ENCODE results near the gene NCBP2. TPM values are rescaled to one million over a fixed set of nuclear protein-coding genes. Genes with fewer than 3 reads are reported as not detected.

The NCBP2 gene
- total RNA-seq, 4 donors from 2014 or later, result 4.1 to 67.2 (median 49.5) TPM

DNA sequence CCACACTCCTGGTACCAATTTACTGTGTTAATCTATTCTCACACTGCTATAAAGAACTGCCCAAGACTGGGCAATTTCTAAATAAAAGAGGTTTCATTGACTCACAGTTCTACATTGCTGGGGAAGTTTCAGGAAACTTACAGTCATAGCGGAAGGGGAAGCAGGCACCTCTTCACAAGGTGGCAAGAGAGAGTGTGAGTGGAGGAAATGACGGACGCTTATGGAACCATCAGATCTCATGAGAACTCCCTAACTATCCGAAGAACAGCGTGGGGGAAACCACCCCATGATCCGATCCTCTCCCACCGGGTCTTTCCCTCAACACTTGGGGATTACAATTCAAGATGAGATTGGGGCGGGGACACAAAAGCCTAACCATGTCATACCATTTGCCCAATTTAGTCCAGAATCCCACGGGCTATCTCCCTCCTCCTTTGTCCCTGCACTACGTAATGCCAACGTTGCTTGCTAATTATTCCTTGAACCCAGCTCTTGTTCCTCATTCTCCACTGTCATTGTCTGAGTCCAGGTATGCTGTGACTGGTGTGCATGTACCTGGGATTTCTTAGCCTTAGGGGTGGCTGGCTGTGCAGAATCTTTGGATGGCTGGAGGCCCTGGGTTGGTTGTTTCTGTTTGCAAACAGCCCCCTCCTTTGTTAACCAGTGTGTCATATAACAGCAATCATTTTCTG lies 22.9 kb upstream of the NCBP2 start:
- H3K4me1 ChIP-seq, result peaks cover 0 to 2% of the 10 kb centered on the region in 2 donors
- H3K27me3 ChIP-seq, result no peaks in the 10 kb centered on the region
- H3K4me3 ChIP-seq, result no peak overlapping the region
- no peak for DNase-seq
- H3K9me3 ChIP-seq, result no peaks in the 10 kb centered on the region
- intact Hi-C loops (cut with DNase I; ENCODE audit: low total_unique reads), result no loop called here
- TF ChIP-seq, protein P1, sequence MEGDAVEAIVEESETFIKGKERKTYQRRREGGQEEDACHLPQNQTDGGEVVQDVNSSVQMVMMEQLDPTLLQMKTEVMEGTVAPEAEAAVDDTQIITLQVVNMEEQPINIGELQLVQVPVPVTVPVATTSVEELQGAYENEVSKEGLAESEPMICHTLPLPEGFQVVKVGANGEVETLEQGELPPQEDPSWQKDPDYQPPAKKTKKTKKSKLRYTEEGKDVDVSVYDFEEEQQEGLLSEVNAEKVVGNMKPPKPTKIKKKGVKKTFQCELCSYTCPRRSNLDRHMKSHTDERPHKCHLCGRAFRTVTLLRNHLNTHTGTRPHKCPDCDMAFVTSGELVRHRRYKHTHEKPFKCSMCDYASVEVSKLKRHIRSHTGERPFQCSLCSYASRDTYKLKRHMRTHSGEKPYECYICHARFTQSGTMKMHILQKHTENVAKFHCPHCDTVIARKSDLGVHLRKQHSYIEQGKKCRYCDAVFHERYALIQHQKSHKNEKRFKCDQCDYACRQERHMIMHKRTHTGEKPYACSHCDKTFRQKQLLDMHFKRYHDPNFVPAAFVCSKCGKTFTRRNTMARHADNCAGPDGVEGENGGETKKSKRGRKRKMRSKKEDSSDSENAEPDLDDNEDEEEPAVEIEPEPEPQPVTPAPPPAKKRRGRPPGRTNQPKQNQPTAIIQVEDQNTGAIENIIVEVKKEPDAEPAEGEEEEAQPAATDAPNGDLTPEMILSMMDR (IDR thresholded peaks at IDR 0.05), result no peak
- no peak for TF ChIP-seq POLR2A (IDR thresholded peaks at IDR 0.05)
- no peak overlapping the region for H3K27ac ChIP-seq
- H3K36me3 ChIP-seq, result no peaks in the 10 kb centered on the region

DNA sequence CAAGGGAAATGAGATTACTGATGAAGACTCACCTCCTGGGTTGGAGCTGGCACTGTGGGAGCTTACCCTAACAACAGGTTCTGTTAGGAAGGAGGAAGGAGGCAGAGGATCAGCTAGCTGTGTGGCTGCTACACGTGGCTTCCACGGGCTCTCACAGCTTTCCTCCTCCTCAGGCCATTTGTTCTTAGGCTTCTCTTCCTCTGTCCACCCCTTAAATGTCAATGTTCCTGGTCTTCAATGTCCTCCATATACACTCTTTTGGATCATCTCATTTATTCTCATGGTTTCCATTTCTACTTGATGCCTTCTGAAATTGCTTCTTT lies 21.3 kb upstream of the NCBP2 start:
- no peaks in the 10 kb centered on the region for H3K27me3 ChIP-seq
- no peak for DNase-seq
- H3K4me3 ChIP-seq, result no peak overlapping the region
- TF ChIP-seq, protein P1 (IDR thresholded peaks at IDR 0.05), result no peak
- no peak for TF ChIP-seq POLR2A (IDR thresholded peaks at IDR 0.05)
- no peaks in the 10 kb centered on the region for H3K36me3 ChIP-seq
- no peaks in the 10 kb centered on the region for H3K4me1 ChIP-seq
- no peaks in the 10 kb centered on the region for H3K9me3 ChIP-seq
- intact Hi-C loops (cut with DNase I; ENCODE audit: low total_unique reads), result no loop called here
- no peak overlapping the region for H3K27ac ChIP-seq

DNA sequence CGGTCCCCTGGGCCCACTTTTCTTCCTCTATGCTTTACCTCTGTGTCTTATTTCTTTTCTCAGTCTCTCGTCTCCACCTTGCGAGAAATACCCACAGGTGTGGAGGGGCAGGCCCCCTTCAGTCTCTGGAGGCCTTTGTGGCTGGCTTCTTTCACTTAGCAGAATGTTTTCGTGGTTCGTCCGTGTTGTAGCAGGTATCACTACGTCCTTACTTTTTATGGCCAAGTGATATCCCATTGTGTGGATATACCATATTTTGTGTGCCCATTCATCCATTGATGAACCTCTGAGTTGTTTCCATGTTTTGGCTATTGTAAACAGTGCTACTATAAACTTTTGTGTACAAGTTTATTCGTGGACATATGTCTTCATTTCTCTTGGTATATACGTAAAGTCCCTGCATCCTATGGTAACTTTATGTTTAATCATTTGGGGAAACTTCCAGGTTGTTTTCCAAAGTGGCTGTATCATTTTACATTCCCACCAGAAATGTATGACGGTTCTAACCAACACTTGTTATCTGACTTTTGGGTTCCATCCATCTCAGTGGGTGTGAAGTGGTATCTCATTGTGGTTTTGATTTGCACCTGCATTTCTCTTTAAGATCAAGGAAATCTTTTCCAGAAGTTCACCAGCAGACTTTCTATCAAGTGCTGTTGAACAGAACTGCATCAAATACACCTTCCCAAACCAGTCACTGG lies 20.8 kb upstream of the NCBP2 start:
- Histone ChIP-seq H3K27me3 (no peaks in the 10 kb centered on the region), H3K4me1 (no peaks in the 10 kb centered on the region), H3K36me3 (no peaks in the 10 kb centered on the region), H3K9me3 (no peaks in the 10 kb centered on the region), H3K4me3 (no peak overlapping the region), H3K27ac (no peak overlapping the region)
- intact Hi-C loops (cut with DNase I; ENCODE audit: low total_unique reads), result no loop called here
- TF ChIP-seq, protein P1 (IDR thresholded peaks at IDR 0.05), result no peak
- no peak for DNase-seq

DNA sequence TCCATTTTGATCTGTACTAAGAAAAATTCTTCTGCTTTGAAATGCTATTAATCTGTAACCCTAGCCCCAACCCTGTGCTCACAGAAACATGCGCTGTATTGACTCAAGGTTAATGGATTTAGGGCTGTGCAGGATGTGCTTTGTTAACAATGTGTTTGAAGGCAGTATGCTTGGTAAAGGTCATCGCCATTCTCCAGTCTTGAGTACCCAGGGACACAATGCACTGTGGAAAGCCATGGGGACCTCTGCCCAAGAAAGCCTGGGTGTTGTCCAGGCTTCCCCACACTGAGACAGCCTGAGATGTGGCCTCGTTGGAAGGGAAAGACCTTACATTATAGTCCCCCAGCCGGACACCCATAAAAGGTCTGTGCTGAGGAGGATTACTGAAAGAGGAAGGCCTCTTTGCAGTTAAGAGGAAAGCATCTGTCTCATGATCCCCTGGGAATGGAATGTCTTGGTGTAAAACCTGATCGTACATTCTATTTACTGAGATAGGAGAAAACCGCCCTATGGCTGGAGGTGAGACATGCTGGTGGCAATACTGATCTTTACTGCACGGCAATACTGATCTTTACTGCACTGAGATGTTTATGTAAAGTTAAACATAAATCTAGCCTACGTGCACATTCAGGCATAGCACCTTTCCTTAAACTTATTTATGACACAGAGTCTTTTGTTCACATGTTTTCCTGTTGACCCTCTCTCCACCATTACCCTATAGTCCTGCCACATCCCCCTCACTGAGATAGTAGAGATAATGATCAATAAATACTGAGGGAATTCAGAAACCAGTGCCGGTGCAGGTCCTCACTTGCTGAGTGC lies 20.0 kb upstream of the NCBP2 start:
- Histone ChIP-seq H3K9me3 (no peaks in the 10 kb centered on the region), H3K27ac (no peak overlapping the region), H3K36me3 (no peaks in the 10 kb centered on the region), H3K4me3 (no peak overlapping the region), H3K4me1 (no peaks in the 10 kb centered on the region), H3K27me3 (no peaks in the 10 kb centered on the region)
- TF ChIP-seq, protein P1 (IDR thresholded peaks at IDR 0.05), result no peak
- no peak for TF ChIP-seq POLR2A (IDR thresholded peaks at IDR 0.05)
- intact Hi-C loops (cut with DNase I; ENCODE audit: low total_unique reads), result no loop called here
- no peak for DNase-seq

DNA sequence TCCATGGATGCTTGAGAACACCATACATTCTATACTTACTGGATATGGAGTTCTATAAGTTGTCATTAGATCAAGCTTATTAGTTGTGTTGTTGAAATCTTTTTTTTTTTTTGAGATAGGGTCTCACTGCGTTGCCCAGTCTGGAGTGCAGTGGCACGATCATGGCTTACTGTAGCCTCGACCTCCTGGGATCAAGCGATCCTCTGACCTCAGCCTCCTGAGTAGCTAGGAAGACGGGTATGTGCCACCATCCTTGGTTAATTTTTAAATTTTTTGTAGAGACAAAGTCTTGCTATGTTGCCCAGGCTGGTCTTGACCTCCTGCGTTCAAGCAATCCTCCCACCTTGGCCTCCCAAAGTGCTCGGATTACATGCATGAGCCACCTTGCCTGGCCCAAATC lies 12.5 kb upstream of the NCBP2 start:
- DNase-seq, result no peak
- H3K4me1 ChIP-seq, result no peaks in the 10 kb centered on the region
- no peak overlapping the region for H3K4me3 ChIP-seq
- intact Hi-C loops (cut with DNase I; ENCODE audit: low total_unique reads), result no loop called here
- TF ChIP-seq, protein P1 (IDR thresholded peaks at IDR 0.05), result no peak
- TF ChIP-seq POLR2A (IDR thresholded peaks at IDR 0.05), result no peak
- H3K27me3 ChIP-seq, result no peaks in the 10 kb centered on the region
- no peak overlapping the region for H3K27ac ChIP-seq
- H3K9me3 ChIP-seq, result no peaks in the 10 kb centered on the region
- no peaks in the 10 kb centered on the region for H3K36me3 ChIP-seq

Measured in uterus (tissue), 4 donors.